GM18951 (cell line): ENCODE data around the gene SOAT2.
"Not testable (repeated sequence)": the region's sequence is repeated elsewhere in the genome, so short reads cannot be mapped to it uniquely, and the experiment has no call there.

Experiments
- POLR2A ChIP-seq: IDR thresholded peaks from 4 replicates; pipeline ENCODE4 v1.6.1; 2011; ENCODE audit warnings: mild to moderate bottlenecking; ENCODE audit not compliant: insufficient read length, insufficient read depth; ENCODE audit errors: extremely low read depth
- in situ Hi-C: fragments of 300-500 bp; cut with MboI; formaldehyde crosslinking; loops from one replicate; pipeline ENCODE4 v1.12.0; 2022; ENCODE audit warnings: low sequenced_read_pairs, mixed read lengths, inconsistent platforms; ENCODE audit not compliant: unreplicated experiment

The SOAT2 gene

DNA sequence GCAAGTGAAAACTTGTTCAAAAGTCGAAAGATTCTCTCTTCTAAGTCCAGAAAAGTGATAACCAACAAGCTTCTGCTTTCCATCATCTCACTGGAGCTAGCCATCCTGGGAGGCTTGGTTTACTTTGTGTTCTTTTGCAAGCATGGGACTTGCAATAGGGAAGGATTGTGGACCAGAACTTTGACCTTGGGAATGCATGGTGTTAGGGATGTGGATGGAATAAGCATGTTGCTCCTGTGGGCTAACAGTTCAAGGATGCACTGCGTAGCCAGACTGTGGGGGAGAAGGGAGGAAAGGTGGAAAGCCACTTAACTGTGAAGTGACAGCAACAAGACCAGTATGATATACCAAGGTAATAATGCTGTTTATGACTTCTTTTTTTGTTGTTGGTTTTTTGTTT lies 28.6 kb downstream of the SOAT2 start:
- in situ Hi-C loops: no loop called here

DNA sequence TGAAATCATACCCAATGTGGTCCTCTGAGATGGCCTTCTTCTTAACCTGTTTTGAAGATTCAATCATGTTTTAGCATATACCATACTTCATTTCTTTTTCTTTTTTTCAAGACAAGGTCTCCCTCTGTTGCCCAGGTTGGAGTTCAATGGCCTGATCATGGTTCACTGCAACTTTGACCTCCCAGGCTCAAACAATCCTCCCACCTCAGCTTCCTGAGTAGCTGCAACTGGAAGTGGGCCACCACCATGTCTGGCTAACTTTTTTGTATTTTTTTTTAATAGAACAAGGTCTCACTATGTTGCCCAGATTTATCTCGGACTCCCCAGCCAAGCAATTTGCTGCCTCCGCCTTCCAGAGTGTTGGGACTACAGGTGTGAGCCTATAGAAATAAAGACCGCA lies 30.4 kb downstream of the SOAT2 start:
- TF ChIP-seq POLR2A: no peak
- in situ Hi-C loops: no loop called here

More for the DNA sequence above, 28.6 kb downstream of the SOAT2 start:
- no peak for TF ChIP-seq POLR2A

DNA sequence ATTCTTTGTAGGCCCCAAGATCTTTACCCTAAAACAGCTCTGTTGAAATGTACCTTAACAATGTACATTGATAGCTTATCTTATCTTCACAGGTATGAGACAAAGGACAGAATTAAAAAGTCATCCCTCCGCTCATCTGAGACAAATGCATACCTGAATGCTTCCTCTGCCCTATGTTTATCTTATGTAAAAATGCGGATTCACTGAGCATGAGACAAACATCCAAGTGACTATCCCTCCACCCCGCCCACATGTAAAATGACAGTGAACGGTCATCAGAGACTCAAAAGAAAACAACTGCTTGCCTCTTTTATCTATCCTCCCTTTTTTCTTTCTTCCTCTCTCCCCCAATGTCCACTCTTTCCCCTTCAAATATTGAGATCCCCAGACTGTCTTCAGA lies 40.1 kb downstream of the SOAT2 start:
- TF ChIP-seq POLR2A: no peak
- in situ Hi-C loops: no loop called here

DNA sequence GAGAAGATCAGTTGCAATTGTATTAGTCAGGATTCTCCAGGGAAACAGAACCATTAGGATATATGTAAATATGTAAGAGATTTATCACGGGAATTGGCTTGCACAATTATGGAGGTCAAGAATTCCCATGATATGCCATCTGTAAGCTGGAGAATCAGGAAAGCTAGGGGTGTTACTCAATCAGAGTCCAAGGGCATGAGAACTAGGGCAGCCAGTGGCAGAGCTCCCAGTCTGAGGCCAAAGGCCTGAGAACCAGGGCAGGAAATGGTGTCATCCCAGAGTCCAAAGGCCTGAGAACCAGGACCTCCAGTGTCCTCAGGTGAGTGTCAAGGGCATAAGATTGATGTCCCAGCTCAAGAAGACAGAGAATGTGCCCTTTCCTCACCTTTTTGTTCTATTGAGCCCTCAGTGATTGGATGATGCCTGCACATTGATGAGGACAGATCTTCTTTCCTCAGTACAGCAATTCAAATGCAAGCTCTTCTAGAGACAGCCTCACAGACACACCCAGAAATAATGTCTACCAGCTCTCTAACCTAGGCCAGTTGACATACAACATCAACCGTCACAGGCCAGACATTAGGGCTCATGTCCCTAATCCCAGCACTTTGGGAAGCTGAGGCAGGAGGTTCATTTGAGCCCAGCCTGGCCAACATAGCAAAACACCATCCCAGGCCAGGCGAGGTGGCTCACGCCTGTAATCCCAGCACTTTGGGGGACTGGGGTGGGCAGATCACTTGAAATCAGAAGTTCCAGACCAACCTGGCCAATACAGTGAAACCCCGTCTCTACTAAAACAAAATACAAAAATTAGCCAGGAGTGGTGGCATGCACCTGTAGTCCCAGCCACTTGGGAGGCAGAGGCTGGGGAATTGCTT lies 42.3 kb downstream of the SOAT2 start:
- in situ Hi-C loops: no loop called here
- TF ChIP-seq POLR2A: no peak

DNA sequence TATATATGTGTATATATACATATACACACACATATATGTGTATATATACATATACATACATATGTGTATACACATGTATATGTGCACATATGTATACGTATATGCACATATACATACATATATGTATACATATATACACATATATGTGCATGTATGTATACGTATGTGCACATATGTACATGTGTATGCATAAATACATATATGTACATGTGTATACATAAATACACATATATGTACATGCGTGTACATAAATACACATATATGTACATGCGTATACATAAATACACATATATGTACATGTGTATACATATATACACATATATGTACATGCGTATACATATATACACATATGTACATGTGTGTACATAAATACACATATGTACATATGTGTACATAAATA lies 43.9 kb downstream of the SOAT2 start:
- no peak for TF ChIP-seq POLR2A
- in situ Hi-C loops: no loop called here

DNA sequence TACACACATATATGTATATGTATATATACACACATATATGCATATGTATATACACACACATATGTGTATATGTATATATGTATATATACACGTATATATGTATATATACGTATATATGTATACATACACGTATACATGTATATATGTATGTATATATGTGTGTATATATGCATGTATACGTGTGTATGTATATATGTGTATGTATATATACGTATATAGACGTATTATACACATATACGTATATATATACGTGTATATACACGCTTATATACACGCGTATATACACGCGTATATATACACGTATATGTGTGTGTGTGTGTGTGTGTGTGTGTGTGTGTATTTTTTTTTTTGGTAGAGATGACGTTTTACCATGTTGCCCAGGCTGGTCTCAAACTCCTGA lies 44.4 kb downstream of the SOAT2 start:
- in situ Hi-C loops: no loop called here
- no peak for TF ChIP-seq POLR2A

DNA sequence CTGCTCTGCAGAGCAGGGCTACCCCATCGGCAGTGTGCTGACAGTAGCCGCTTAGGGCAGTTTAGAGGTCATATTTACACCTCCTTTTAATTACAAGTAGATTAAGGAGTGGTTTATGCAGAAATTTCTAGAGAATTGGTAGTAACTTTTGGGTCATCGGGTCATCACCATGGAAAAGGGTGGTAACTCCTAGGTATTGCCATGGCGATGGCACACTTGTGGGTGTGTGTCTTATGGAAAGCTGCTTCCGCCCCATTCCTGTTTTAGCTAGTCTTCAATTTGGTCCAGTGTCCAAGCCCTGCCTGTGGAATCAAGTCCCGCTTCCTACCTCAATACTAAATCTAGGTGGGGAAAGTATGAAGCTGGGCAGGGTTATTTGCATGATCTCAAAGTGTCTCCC lies 47.8 kb downstream of the SOAT2 start:
- no peak for TF ChIP-seq POLR2A
- in situ Hi-C loops: loop anchor here (10.0 kb wide), 1 partner anchor 134 kb away; no protein-coding TSS in a partner anchor

DNA sequence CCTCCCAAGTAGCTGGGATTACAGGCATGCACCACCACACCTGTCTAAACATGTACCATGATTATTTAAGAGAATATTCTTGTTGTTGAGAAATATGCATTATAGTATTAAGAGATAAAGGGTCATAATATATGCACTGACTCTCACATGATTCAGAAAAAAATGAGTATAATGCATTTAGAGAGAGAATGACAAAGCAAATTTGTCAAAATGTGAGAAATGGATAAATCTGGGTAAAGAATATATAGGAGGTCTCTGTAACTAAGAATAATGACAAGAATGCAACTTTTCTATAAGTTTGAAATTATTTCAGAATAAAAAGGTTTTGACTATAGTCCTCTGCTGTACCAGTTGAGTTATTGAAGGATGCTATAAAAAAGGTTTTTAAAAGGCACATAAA lies 49.1 kb downstream of the SOAT2 start:
- no peak for TF ChIP-seq POLR2A

DNA sequence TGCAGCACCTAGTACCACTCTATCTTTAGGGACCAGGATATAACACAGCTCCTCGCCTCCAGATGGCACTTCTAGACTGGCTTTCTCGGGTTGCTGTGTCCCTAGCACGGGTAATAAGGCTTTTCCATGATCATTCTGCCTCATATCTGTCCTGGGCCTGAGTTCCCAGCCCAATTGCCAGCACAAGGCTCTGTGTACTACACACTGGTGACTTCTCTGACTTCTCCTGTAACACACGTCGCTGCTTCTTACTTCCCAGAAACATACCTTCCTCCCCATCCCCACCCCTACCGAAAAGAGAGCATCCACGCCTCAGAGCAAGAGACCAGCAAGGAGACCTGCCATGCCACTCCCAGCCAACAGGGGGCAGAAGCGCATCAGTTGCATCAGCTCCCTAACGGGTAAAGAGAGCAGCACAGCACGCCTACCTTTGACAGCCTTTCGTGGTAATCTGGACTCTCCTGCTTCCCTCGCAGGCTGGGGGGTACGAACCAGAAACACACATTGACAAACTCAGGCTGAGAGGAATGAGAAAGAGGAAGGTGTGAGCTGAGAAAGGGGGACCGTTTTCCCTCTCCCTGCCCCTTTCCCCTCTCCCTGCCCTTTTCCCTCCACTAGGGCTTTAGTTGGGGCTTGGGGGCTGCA lies 56.0 kb downstream of the SOAT2 start:
- in situ Hi-C loops: loop anchor here (10.0 kb wide), 1 partner anchor 125 kb away; no protein-coding TSS in a partner anchor
- no peak for TF ChIP-seq POLR2A

More for the DNA sequence above, 49.1 kb downstream of the SOAT2 start:
- in situ Hi-C loops: loop anchor here (10.0 kb wide), 1 partner anchor 132 kb away; no protein-coding TSS in a partner anchor

DNA sequence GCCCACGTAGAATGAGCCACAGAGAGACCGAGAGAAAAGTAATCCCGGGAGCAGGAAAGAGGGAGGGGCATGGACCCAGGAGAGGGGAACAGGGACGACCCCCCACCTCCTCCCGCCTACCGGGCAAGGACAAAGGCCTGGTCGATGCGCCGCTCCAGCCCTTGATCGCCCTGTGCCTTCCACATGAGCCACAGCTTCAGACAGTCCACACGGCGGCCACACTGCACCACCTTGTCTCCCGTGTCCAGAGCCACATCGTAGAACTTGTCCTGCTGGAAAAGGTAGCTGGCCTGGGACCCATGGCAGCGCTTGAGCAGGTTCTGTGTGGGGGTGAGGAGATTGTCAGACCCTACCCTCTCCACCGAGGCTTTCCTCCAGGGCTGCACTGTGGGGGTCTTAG lies 56.7 kb downstream of the SOAT2 start:
- no peak for TF ChIP-seq POLR2A
- in situ Hi-C loops: loop anchor here (10.0 kb wide), 1 partner anchor 125 kb away; no protein-coding TSS in a partner anchor

DNA sequence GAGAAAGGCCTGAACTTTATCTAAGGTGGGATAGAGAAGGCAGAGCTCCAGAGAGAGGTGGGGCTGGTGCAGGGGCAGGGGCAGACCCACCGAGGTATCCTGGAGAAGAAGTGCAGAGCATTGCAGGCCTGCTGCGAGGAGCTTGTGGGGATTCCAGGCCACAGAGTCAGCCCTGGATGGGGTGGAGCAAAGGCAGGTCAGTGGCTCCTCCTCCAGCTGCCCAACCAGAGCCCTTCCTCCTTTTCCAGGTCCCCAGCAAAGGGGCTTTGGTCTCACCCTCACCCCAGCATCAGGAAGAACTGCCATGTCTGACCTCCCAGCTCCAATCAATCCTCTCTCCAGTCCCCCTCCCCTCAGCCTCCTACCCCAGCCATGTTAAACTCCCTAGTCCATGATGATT lies 57.4 kb downstream of the SOAT2 start:
- in situ Hi-C loops: no loop called here
- TF ChIP-seq POLR2A: no peak

DNA sequence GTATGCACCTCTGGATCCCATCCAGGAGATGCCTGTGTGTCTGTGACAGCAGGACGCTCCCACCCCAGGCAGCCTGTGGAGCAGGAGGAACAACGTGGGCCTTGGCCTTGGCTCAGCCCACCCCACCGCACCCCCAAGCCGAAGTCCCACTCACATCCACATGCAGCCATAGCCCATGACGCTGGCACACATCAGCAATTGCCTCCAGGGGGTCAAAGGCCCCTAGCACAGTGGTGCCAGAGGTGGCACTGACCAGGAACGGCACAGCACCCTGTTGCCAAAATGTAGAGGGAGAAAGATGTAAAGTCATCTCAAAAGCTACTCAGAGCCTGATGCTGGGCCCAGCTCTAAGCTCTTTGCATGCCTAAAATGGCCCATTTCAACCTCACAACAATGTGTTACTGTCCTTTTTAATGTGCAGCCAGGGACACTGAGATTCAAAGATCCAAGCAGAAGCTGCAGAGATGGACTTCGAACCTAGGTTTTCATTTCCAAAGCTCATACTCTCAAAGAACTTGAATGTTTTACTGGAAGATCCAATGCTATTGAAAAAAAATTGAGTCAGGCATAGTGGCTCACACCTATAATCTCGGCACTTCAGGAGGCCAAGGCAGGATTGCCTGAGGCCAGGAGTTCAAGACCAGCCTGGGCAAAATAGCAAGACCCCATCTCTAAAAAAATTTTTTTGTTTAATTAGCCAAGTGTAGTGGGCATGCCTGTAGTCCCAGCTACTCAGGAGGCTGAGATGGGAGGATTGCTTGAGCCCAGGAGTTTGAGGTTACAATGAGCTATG lies 58.0 kb downstream of the SOAT2 start:
- no peak for TF ChIP-seq POLR2A
- in situ Hi-C loops: no loop called here

DNA sequence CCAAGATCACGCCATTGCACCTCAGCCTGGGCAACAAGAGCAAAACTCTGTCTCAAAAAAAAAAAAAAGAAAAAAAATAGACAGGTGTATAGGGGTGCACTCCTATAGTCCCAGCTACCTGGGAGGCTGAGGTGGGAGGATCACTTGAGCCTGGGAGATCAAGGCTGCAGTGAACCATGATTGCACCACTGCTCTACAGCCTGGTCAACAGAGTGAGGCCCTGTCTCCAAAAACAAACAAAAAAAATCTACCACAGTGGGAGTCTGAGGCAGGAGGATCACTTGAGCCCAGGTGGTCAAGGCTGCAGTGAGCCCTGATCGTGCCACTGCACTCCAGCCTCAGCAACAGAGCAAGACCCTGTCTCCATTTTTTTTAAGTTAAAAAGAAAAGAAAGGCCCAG lies 59.7 kb downstream of the SOAT2 start:
- in situ Hi-C loops: not testable (repeated sequence)

DNA sequence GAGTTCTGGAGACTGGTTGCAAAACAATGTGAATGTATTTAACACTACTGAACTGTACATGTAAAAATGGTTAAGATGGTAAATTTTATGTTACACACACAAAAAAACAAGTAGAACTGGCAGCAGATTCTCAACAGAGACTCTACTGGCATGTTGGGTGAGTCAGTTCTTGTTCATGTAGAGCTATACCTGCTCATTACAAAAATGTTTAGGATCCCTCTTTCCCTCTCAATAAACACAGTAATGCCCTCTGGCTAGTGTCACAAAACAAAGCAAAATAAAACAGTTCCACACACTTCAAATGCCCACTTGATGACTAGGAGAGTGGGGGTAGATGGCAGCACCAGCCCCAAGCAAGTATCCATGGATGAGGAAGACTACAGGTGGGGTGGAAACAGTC lies 63.6 kb downstream of the SOAT2 start:
- in situ Hi-C loops: no loop called here
- no peak for TF ChIP-seq POLR2A

DNA sequence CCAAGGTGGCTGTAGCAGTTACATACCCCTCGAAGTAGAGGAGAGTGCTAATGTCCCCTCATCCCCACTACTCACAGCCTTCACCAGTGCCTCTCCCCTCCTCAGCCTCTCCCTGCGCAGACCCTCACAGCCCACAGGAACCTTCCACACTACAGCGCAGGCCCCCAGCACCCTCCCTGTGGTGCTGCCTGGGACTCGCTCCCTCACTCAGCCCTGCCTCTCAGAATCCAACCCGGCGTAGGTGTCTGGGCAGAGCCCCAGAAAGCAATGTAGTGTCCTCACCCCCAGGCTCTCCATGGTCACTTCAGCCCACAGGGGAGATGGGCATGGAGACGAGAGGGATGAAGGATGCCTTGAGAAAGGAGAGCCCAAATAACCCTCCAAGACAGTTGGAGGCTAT lies 66.4 kb downstream of the SOAT2 start:
- in situ Hi-C loops: no loop called here
- no peak for TF ChIP-seq POLR2A
